PC-3 (cell line): ENCODE results near the gene NHLH1. TPM values are rescaled to one million over a fixed set of nuclear protein-coding genes. Genes with fewer than 3 reads are reported as not detected.

ENCODE experiments used
- ATAC-seq: fragments of 200-7000 bp; cut with Tn5 transposase; 2 replicates; pipeline ENCODE4 v1.9.1; 2020; ENCODE audit warnings: mild to moderate bottlenecking, moderate library complexity
- BruUV-seq: library from RNA; stranded (reverse); fragments of 400-500 nt; replicated peaks from 2 replicates; lab custom pipeline; 2021; lab: Mats Ljungman, UMichigan
- CTCF ChIA-PET: fragments of 300-600 bp; sonication (Branson Sonifier 250); formaldehyde crosslinking; loops from one replicate; lab custom pipeline; 2022; ENCODE audit warnings: antibody characterized with exemption; lab: Charles Lee
- POLR2A ChIA-PET: fragments of 300-600 bp; sonication (Branson Sonifier 250); formaldehyde crosslinking; loops from one replicate; lab custom pipeline; 2022; ENCODE audit warnings: antibody characterized with exemption; ENCODE audit not compliant: unreplicated experiment; lab: Charles Lee
- DNase-seq: peaks from one replicate; pipeline ENCODE4 v3.0.0-alpha.2; 2015
- H2AFZ ChIP-seq: fragments of 300-600 bp; sonication (generic); 2 replicates; pipeline ENCODE4 v1.6.0; 2016; ENCODE audit warnings: antibody characterized with exemption, low read length
- H3F3A ChIP-seq: fragments of 300-600 bp; sonication (generic); one replicate; pipeline ENCODE4 v1.6.0; 2017; ENCODE audit warnings: antibody characterized with exemption, low read length, control low read depth, mild to moderate bottlenecking; ENCODE audit not compliant: unreplicated experiment
- H3K27ac ChIP-seq: fragments of 300-600 bp; sonication (generic); 2 replicates; pipeline ENCODE4 v1.5.1; 2016; ENCODE audit warnings: mild to moderate bottlenecking, low read length
- H3K27me3 ChIP-seq: fragments of 300-600 bp; sonication (generic); 2 replicates; pipeline ENCODE4 v1.6.1; 2016; ENCODE audit warnings: low read length, mixed read lengths
- H3K36me3 ChIP-seq: fragments of 300-600 bp; sonication (generic); 2 replicates; pipeline ENCODE4 v1.6.1; 2016; ENCODE audit warnings: low read depth, mixed run types, low read length, mixed read lengths
- H3K4me1 ChIP-seq: fragments of 300-600 bp; sonication (generic); 2 replicates; pipeline ENCODE4 v1.5.1; 2016; ENCODE audit warnings: low read length; ENCODE audit not compliant: insufficient read depth
- H3K4me2 ChIP-seq: fragments of 300-600 bp; sonication (generic); 2 replicates; pipeline ENCODE4 v1.6.0; 2016; ENCODE audit warnings: low read length
- H3K4me3 ChIP-seq: fragments of 300-600 bp; sonication (generic); 2 replicates; pipeline ENCODE4 v1.5.1; 2016; ENCODE audit warnings: mild to moderate bottlenecking, low read length, mixed read lengths
- H3K79me2 ChIP-seq: fragments of 300-600 bp; sonication (generic); 2 replicates; pipeline ENCODE4 v1.6.1; 2017; ENCODE audit warnings: low read length, mixed read lengths
- H3K9ac ChIP-seq: fragments of 300-600 bp; sonication (generic); 2 replicates; pipeline ENCODE4 v1.6.0; 2016; ENCODE audit warnings: mild to moderate bottlenecking, low read length
- H3K9me2 ChIP-seq: fragments of 300-600 bp; sonication (generic); replicated peaks from 2 replicates; pipeline ENCODE4 v1.6.1; 2016; ENCODE audit warnings: mixed run types, low read length, mixed read lengths
- H3K9me3 ChIP-seq: fragments of 300-600 bp; sonication (generic); 2 replicates; pipeline ENCODE4 v1.6.1; 2016; ENCODE audit warnings: low read length, mixed read lengths
- H4K20me1 ChIP-seq: fragments of 300-600 bp; sonication (generic); 2 replicates; pipeline ENCODE4 v1.6.1; 2016; ENCODE audit warnings: low read length, mixed read lengths
- CTCF ChIP-seq: fragments of 300-600 bp; sonication (generic); conservative IDR thresholded peaks from 2 replicates; pipeline ENCODE4 v1.5.1; 2017; ENCODE audit warnings: antibody characterized with exemption, low read depth, mild to moderate bottlenecking, low read length
- EZH2 ChIP-seq: fragments of 300-600 bp; sonication (generic); IDR thresholded peaks from one replicate; pipeline ENCODE4 v1.6.1; 2017; ENCODE audit warnings: antibody characterized with exemption, mild to moderate bottlenecking, low read length; ENCODE audit not compliant: unreplicated experiment
- EZH2phosphoT487 ChIP-seq: fragments of 300-600 bp; sonication (generic); IDR thresholded peaks from 2 replicates; pipeline ENCODE4 v1.6.1; 2018; ENCODE audit warnings: mild to moderate bottlenecking, antibody characterized with exemption, low read length, borderline replicate concordance
- intact Hi-C: fragments of 100-400 bp; cut with micrococcal nuclease; formaldehyde crosslinking; loops from 2 replicates; pipeline ENCODE4 v1.9.0; 2023
- total RNA-seq: library from RNA; depleted of rRNA; stranded (reverse); fragments of >200 nt; gene quantifications from 2 replicates; pipeline ENCODE4 v1.2.3, GENCODE V29; 2014

NHLH1 gene
- total RNA-seq, 1 experiment from 2014 or later: not detected

GRCh38 chr1:160409486-160409885, 42.6 kb downstream of the NHLH1 start:
- Histone ChIP-seq H3F3A (no peaks in the 10 kb centered on the region), H2AFZ (no peak overlapping the region), H3K4me1 (peaks cover 25% of the 10 kb centered on the region), H3K79me2 (no peaks in the 10 kb centered on the region), H3K9ac (no peak overlapping the region), H3K27me3 (0 out of 2 replicates have a peak, but pooled peaks cover 10% of the 10 kb centered on the region), H3K9me2 (no peaks in the 10 kb centered on the region), H4K20me1 (no peaks in the 10 kb centered on the region), H3K4me2 (no peak overlapping the region), H3K9me3 (no peaks in the 10 kb centered on the region), H3K4me3 (no peak overlapping the region), H3K27ac (no peak overlapping the region), H3K36me3 (no peaks in the 10 kb centered on the region)
- CTCF ChIA-PET: no interaction called here
- POLR2A ChIA-PET: no interaction called here
- TF ChIP-seq EZH2phosphoT487 (no peak), CTCF (no peak), EZH2 (no peak)
- no peak for DNase-seq
- BruUV-seq: no TSS peak
- ATAC-seq: no peak
- intact Hi-C loops: no loop called here

- CTCF ChIA-PET: no interaction called here
- H3K36me3 ChIP-seq: no peaks in the 10 kb centered on the region
- ATAC-seq (no peak), DNase-seq (no peak)
- H3K79me2 ChIP-seq: no peaks in the 10 kb centered on the region
- no peak overlapping the region for H3K4me2 ChIP-seq
- peaks cover 25% of the 10 kb centered on the region for H3K4me1 ChIP-seq
- TF ChIP-seq EZH2: no peak
- TF ChIP-seq EZH2phosphoT487: no peak
- no peak for TF ChIP-seq CTCF
- POLR2A ChIA-PET: no interaction called here
- no peaks in the 10 kb centered on the region for H3K9me3 ChIP-seq
- no peak overlapping the region for H2AFZ ChIP-seq
- no peak overlapping the region for H3K4me3 ChIP-seq
- H3K27me3 ChIP-seq: 0 out of 2 replicates have a peak, but pooled peaks cover 12% of the 10 kb centered on the region
- H3F3A ChIP-seq: no peaks in the 10 kb centered on the region
- intact Hi-C loops: no loop called here
- no peak overlapping the region for H3K27ac ChIP-seq
- H4K20me1 ChIP-seq: no peaks in the 10 kb centered on the region
- no TSS peak for BruUV-seq
- no peaks in the 10 kb centered on the region for H3K9me2 ChIP-seq
- H3K9ac ChIP-seq: no peak overlapping the region
These were observed 43.6 kb downstream of the NHLH1 start for GRCh38 chr1:160410406-160411005.

GRCh38 chr1:160411271-160412027, 44.6 kb downstream of the NHLH1 start:
- peaks cover 20% of the 10 kb centered on the region for H3K4me1 ChIP-seq
- no peak overlapping the region for H3K4me2 ChIP-seq
- no peak overlapping the region for H3K27ac ChIP-seq
- H3K9ac ChIP-seq: no peak overlapping the region
- H3K36me3 ChIP-seq: no peaks in the 10 kb centered on the region
- ATAC-seq (no peak), DNase-seq (no peak)
- no peaks in the 10 kb centered on the region for H4K20me1 ChIP-seq
- CTCF ChIA-PET: no interaction called here
- POLR2A ChIA-PET: no interaction called here
- 0 out of 2 replicates have a peak, but pooled peaks cover 12% of the 10 kb centered on the region for H3K27me3 ChIP-seq
- no peak overlapping the region for H2AFZ ChIP-seq
- no TSS peak for BruUV-seq
- TF ChIP-seq CTCF: peak; percentile 20; the same call in 1 of the 2 replicates
- TF ChIP-seq EZH2: no peak
- H3K79me2 ChIP-seq: no peaks in the 10 kb centered on the region
- H3K4me3 ChIP-seq: no peak overlapping the region
- no peaks in the 10 kb centered on the region for H3K9me3 ChIP-seq
- H3K9me2 ChIP-seq: no peaks in the 10 kb centered on the region
- H3F3A ChIP-seq: no peaks in the 10 kb centered on the region
- intact Hi-C loops: no loop called here
